ENCODE data around the gene MTCL3.

MTCL3 gene

GRCh38 chr6:127518710-127519468 is at the start of gene MTCL3:
MTCL3 (minus strand) TSS chr6:127519335.
- intact Hi-C loops (cut with micrococcal nuclease): loop anchor here (2.0 to 5.0 kb wide), 2 partner anchors 20 to 217 kb away; no protein-coding TSS in a partner anchor
- Mint-ChIP-seq H3K27ac (peak within 1 kb of the TSS; percentile 86), H3K27me3 (ENCODE audit: low read depth) (peaks cover 24% of the 10 kb centered on the region), H3K36me3 (ENCODE audit: low read depth) (peaks cover 20% of the 10 kb centered on the region), H3K9me3 (no peaks in the 10 kb centered on the region), H3K4me1 (ENCODE audit: low read depth) (peaks cover 46% of the 10 kb centered on the region), H3K4me3 (ENCODE audit: low read depth) (peak within 1 kb of the TSS; percentile 86)
- DNase-seq (ENCODE audit: low spot score): peak; percentile 41

- peaks cover 10% of the 10 kb centered on the region for H3K4me1 Mint-ChIP-seq (ENCODE audit: low read depth)
- no peaks in the 10 kb centered on the region for H3K36me3 Mint-ChIP-seq (ENCODE audit: low read depth)
- H3K4me3 Mint-ChIP-seq (ENCODE audit: low read depth): no peak overlapping the region
- intact Hi-C loops (cut with micrococcal nuclease): no loop called here
- no peak for DNase-seq (ENCODE audit: low spot score)
- no peaks in the 10 kb centered on the region for H3K9me3 Mint-ChIP-seq
- no peak overlapping the region for H3K27ac Mint-ChIP-seq
- peaks cover 2% of the 10 kb centered on the region for H3K27me3 Mint-ChIP-seq (ENCODE audit: low read depth)
Measured at GRCh38 chr6:127567476-127567875, 48.3 kb upstream of the MTCL3 start.

GRCh38 chr6:127566651-127567050 is 47.5 kb upstream of the MTCL3 start:
- no peaks in the 10 kb centered on the region for H3K9me3 Mint-ChIP-seq
- peaks cover 10% of the 10 kb centered on the region for H3K4me1 Mint-ChIP-seq (ENCODE audit: low read depth)
- no peaks in the 10 kb centered on the region for H3K36me3 Mint-ChIP-seq (ENCODE audit: low read depth)
- intact Hi-C loops (cut with micrococcal nuclease): no loop called here
- H3K4me3 Mint-ChIP-seq (ENCODE audit: low read depth): no peak overlapping the region
- peaks cover 3% of the 10 kb centered on the region for H3K27me3 Mint-ChIP-seq (ENCODE audit: low read depth)
- no peak overlapping the region for H3K27ac Mint-ChIP-seq
- DNase-seq (ENCODE audit: low spot score): no peak

GRCh38 chr6:127566119-127566518 is 47.0 kb upstream of the MTCL3 start:
- H3K4me1 Mint-ChIP-seq (ENCODE audit: low read depth): peaks cover 6% of the 10 kb centered on the region
- H3K27me3 Mint-ChIP-seq (ENCODE audit: low read depth): peaks cover 5% of the 10 kb centered on the region
- DNase-seq (ENCODE audit: low spot score): no peak
- H3K4me3 Mint-ChIP-seq (ENCODE audit: low read depth): no peak overlapping the region
- intact Hi-C loops (cut with micrococcal nuclease): no loop called here
- H3K9me3 Mint-ChIP-seq: no peaks in the 10 kb centered on the region
- H3K27ac Mint-ChIP-seq: no peak overlapping the region
- no peaks in the 10 kb centered on the region for H3K36me3 Mint-ChIP-seq (ENCODE audit: low read depth)

- intact Hi-C loops (cut with micrococcal nuclease): no loop called here
- H3K4me1 Mint-ChIP-seq (ENCODE audit: low read depth): no peaks in the 10 kb centered on the region
- DNase-seq (ENCODE audit: low spot score): no peak
- peaks cover 9% of the 10 kb centered on the region for H3K27me3 Mint-ChIP-seq (ENCODE audit: low read depth)
- H3K27ac Mint-ChIP-seq: no peak overlapping the region
- no peak overlapping the region for H3K4me3 Mint-ChIP-seq (ENCODE audit: low read depth)
- no peaks in the 10 kb centered on the region for H3K36me3 Mint-ChIP-seq (ENCODE audit: low read depth)
- no peaks in the 10 kb centered on the region for H3K9me3 Mint-ChIP-seq
Measured at GRCh38 chr6:127564761-127565160, 45.6 kb upstream of the MTCL3 start.

- intact Hi-C loops (cut with micrococcal nuclease): no loop called here
- Mint-ChIP-seq H3K27ac (no peak overlapping the region), H3K27me3 (ENCODE audit: low read depth) (peaks cover 9% of the 10 kb centered on the region), H3K36me3 (ENCODE audit: low read depth) (no peaks in the 10 kb centered on the region), H3K4me1 (ENCODE audit: low read depth) (no peaks in the 10 kb centered on the region), H3K9me3 (no peaks in the 10 kb centered on the region), H3K4me3 (ENCODE audit: low read depth) (no peak overlapping the region)
- DNase-seq (ENCODE audit: low spot score): no peak
Measured at GRCh38 chr6:127561660-127562059, 42.5 kb upstream of the MTCL3 start.

- Mint-ChIP-seq H3K27ac (no peak overlapping the region), H3K27me3 (ENCODE audit: low read depth) (peaks cover 22% of the 10 kb centered on the region), H3K4me3 (ENCODE audit: low read depth) (no peak overlapping the region), H3K36me3 (ENCODE audit: low read depth) (no peaks in the 10 kb centered on the region), H3K4me1 (ENCODE audit: low read depth) (no peaks in the 10 kb centered on the region), H3K9me3 (no peaks in the 10 kb centered on the region)
- no peak for DNase-seq (ENCODE audit: low spot score)
- intact Hi-C loops (cut with micrococcal nuclease): loop anchor here (5.0 kb wide), 1 partner anchor 88 kb away; no protein-coding TSS in a partner anchor
Measured at GRCh38 chr6:127554435-127555006, 35.4 kb upstream of the MTCL3 start.

- DNase-seq (ENCODE audit: low spot score): no peak
- H3K27me3 Mint-ChIP-seq (ENCODE audit: low read depth): peaks cover 26% of the 10 kb centered on the region
- no peak overlapping the region for H3K4me3 Mint-ChIP-seq (ENCODE audit: low read depth)
- no peaks in the 10 kb centered on the region for H3K36me3 Mint-ChIP-seq (ENCODE audit: low read depth)
- no peaks in the 10 kb centered on the region for H3K9me3 Mint-ChIP-seq
- no peaks in the 10 kb centered on the region for H3K4me1 Mint-ChIP-seq (ENCODE audit: low read depth)
- H3K27ac Mint-ChIP-seq: no peak overlapping the region
- intact Hi-C loops (cut with micrococcal nuclease): loop anchor here (5.0 kb wide), 1 partner anchor 92 kb away; no protein-coding TSS in a partner anchor
Measured at GRCh38 chr6:127550403-127550802, 31.3 kb upstream of the MTCL3 start.

- Mint-ChIP-seq H3K4me3 (ENCODE audit: low read depth) (no peak overlapping the region), H3K9me3 (no peaks in the 10 kb centered on the region), H3K4me1 (ENCODE audit: low read depth) (no peaks in the 10 kb centered on the region), H3K36me3 (ENCODE audit: low read depth) (no peaks in the 10 kb centered on the region), H3K27ac (no peak overlapping the region), H3K27me3 (ENCODE audit: low read depth) (peaks cover 29% of the 10 kb centered on the region)
- intact Hi-C loops (cut with micrococcal nuclease): no loop called here
- DNase-seq (ENCODE audit: low spot score): no peak
Measured at GRCh38 chr6:127547904-127548649, 28.9 kb upstream of the MTCL3 start.

GRCh38 chr6:127547215-127547614 is 28.1 kb upstream of the MTCL3 start:
- Mint-ChIP-seq H3K4me3 (ENCODE audit: low read depth) (no peak overlapping the region), H3K9me3 (no peaks in the 10 kb centered on the region), H3K36me3 (ENCODE audit: low read depth) (no peaks in the 10 kb centered on the region), H3K27ac (no peak overlapping the region), H3K27me3 (ENCODE audit: low read depth) (peaks cover 29% of the 10 kb centered on the region), H3K4me1 (ENCODE audit: low read depth) (no peaks in the 10 kb centered on the region)
- no peak for DNase-seq (ENCODE audit: low spot score)
- intact Hi-C loops (cut with micrococcal nuclease): no loop called here

- Mint-ChIP-seq H3K27ac (no peak overlapping the region), H3K27me3 (ENCODE audit: low read depth) (peaks cover 22% of the 10 kb centered on the region), H3K36me3 (ENCODE audit: low read depth) (no peaks in the 10 kb centered on the region), H3K4me1 (ENCODE audit: low read depth) (peaks cover 2% of the 10 kb centered on the region), H3K9me3 (no peaks in the 10 kb centered on the region), H3K4me3 (ENCODE audit: low read depth) (no peak overlapping the region)
- intact Hi-C loops (cut with micrococcal nuclease): loop anchor here (1.0 to 2.0 kb wide), 4 partner anchors 20 to 352 kb away; partner anchors contain the start of gene MTCL3
- no peak for DNase-seq (ENCODE audit: low spot score)
Measured at GRCh38 chr6:127539272-127539671, 20.1 kb upstream of the MTCL3 start.

GRCh38 chr6:127538750-127539264 is 19.7 kb upstream of the MTCL3 start:
- H3K27ac Mint-ChIP-seq: no peak overlapping the region
- no peak for DNase-seq (ENCODE audit: low spot score)
- intact Hi-C loops (cut with micrococcal nuclease): loop anchor here (1.0 to 2.0 kb wide), 5 partner anchors 10 to 352 kb away; partner anchors contain the start of gene MTCL3

More at GRCh38 chr6:127538750-127539264, 19.7 kb upstream of the MTCL3 start:
- no peaks in the 10 kb centered on the region for H3K36me3 Mint-ChIP-seq (ENCODE audit: low read depth)
- no peak overlapping the region for H3K4me3 Mint-ChIP-seq (ENCODE audit: low read depth)
- no peaks in the 10 kb centered on the region for H3K9me3 Mint-ChIP-seq
- H3K27me3 Mint-ChIP-seq (ENCODE audit: low read depth): peaks cover 25% of the 10 kb centered on the region
- H3K4me1 Mint-ChIP-seq (ENCODE audit: low read depth): peaks cover 2% of the 10 kb centered on the region

Data from activated T-helper 2 cell treated with anti-CD3 and anti-CD28 coated beads, Interferon-gamma antibody, Interleukin-2, Interleukin-4, amounts not matched to agents 10 μg/mL and 5 μg/mL and 100 μg/mL, durations not matched to agents 14 hours and 24 hours and 36 hours (primary cell).